Upper lobe of left lung (tissue), 4 donors: ENCODE results near the gene DLK2.

Source experiments
- CTCF ChIP-seq, 6 experiments: fragments of 450-650 bp in 4 of 6; fragments of 200-600 bp in 2 of 6; sonication (generic) in 2 of 6; IDR thresholded peaks; one replicate each; pipeline ENCODE4 v1.5.1; 2016 to 2019; ENCODE audit warnings: antibody characterized with exemption in 6 of 6
- EP300 ChIP-seq, 4 donors: sonication (generic); formaldehyde crosslinking; IDR thresholded peaks; one replicate each; pipeline ENCODE4 v1.5.1; 2017; ENCODE audit warnings: antibody characterized with exemption in 4 of 4, control low read depth in 2 of 4
- POLR2A ChIP-seq, 4 donors: fragments of 450-650 bp; IDR thresholded peaks; one replicate each; pipeline ENCODE4 v1.5.1; 2016 to 2017; ENCODE audit warnings: antibody characterized with exemption in 4 of 4, mild to moderate bottlenecking in 2 of 4
- POLR2AphosphoS5 ChIP-seq, 2 donors: sonication (generic); formaldehyde crosslinking; IDR thresholded peaks; one replicate each; pipeline ENCODE4 v1.5.1; 2017; ENCODE audit warnings: antibody characterized with exemption in 2 of 2

- no peak for TF ChIP-seq CTCF (IDR thresholded peaks at IDR 0.05)
- no peak for TF ChIP-seq POLR2AphosphoS5 (IDR thresholded peaks at IDR 0.05)
- no peak for TF ChIP-seq POLR2A (IDR thresholded peaks at IDR 0.05)
- no peak for TF ChIP-seq EP300 (IDR thresholded peaks at IDR 0.05)
Observed at GRCh38 chr6:43464337-43464736, 9.0 kb upstream of the DLK2 start.
